Esophagus mucosa (tissue), 1 donor: ENCODE data around the gene VWC2L. TPM values are rescaled to one million over a fixed set of nuclear protein-coding genes. Genes with fewer than 3 reads are reported as not detected.

Experiments
- ATAC-seq: fragments of 200-7000 bp; cut with Tn5 transposase; one replicate; pipeline ENCODE4 v1.9.1; 2020
- total RNA-seq: library from RNA; stranded (reverse); gene quantifications from one replicate; pipeline ENCODE4 v1.2.4, GENCODE V29; 2023
- donor health status: DM: yes; HTN: yes; CAD: no.

VWC2L gene
- total RNA-seq, 1 donor from 2014 or later: not detected

- ATAC-seq: no peak
Measured at GRCh38 chr2:214542866-214543265, 132.0 kb downstream of the VWC2L start.

GRCh38 chr2:214543386-214543955, 132.6 kb downstream of the VWC2L start:
- no peak for ATAC-seq

GRCh38 chr2:214545898-214546542, 135.2 kb downstream of the VWC2L start:
- ATAC-seq: no peak

GRCh38 chr2:214547931-214548330, 137.1 kb downstream of the VWC2L start:
- no peak for ATAC-seq

GRCh38 chr2:214549946-214550345, 139.1 kb downstream of the VWC2L start:
- ATAC-seq: no peak

GRCh38 chr2:214550786-214551185, 139.9 kb downstream of the VWC2L start:
- ATAC-seq: no peak

GRCh38 chr2:214557884-214558283, 147.0 kb downstream of the VWC2L start:
- ATAC-seq: no peak

GRCh38 chr2:214558341-214558740, 147.5 kb downstream of the VWC2L start:
- ATAC-seq: no peak

- ATAC-seq: no peak
Measured at GRCh38 chr2:214560176-214560575, 149.3 kb downstream of the VWC2L start.

GRCh38 chr2:214560618-214561190, 149.8 kb downstream of the VWC2L start:
- ATAC-seq: no peak

GRCh38 chr2:214565246-214565645, 154.4 kb downstream of the VWC2L start:
- no peak for ATAC-seq

GRCh38 chr2:214566457-214566856, 155.6 kb downstream of the VWC2L start:
- ATAC-seq: no peak

GRCh38 chr2:214569419-214570035, 158.7 kb downstream of the VWC2L start:
- no peak for ATAC-seq

GRCh38 chr2:214574084-214574781, 163.4 kb downstream of the VWC2L start:
- ATAC-seq: no peak

GRCh38 chr2:214575030-214575429, 164.2 kb downstream of the VWC2L start:
- ATAC-seq: no peak

GRCh38 chr2:214575465-214575864, 164.6 kb downstream of the VWC2L start:
- no peak for ATAC-seq

- ATAC-seq: no peak
Measured at GRCh38 chr2:214577769-214578168, 166.9 kb downstream of the VWC2L start.

GRCh38 chr2:214578442-214578841, 167.6 kb downstream of the VWC2L start:
- no peak for ATAC-seq

GRCh38 chr2:214579035-214579434, 168.2 kb downstream of the VWC2L start:
- ATAC-seq: no peak

GRCh38 chr2:214587442-214587841, 176.6 kb downstream of the VWC2L start:
- ATAC-seq: no peak

- ATAC-seq: no peak
Measured at GRCh38 chr2:214591366-214591765, 180.5 kb downstream of the VWC2L start.

- ATAC-seq: no peak
Measured at GRCh38 chr2:214592011-214592410, 181.2 kb downstream of the VWC2L start.

- no peak for ATAC-seq
Measured at GRCh38 chr2:214593727-214594126, 182.9 kb downstream of the VWC2L start.
